Naive B cell (primary cell): ENCODE data around the gene CCR2. TPM values are rescaled to one million over a fixed set of nuclear protein-coding genes. Genes with fewer than 3 reads are reported as not detected.
"Not testable (repeated sequence)": the region's sequence is repeated elsewhere in the genome, so short reads cannot be mapped to it uniquely, and the experiment has no call there.

ENCODE experiments used
- ATAC-seq, 2 donors: fragments of 150-1000 bp; cut with Tn5 transposase; 2 replicates each; pipeline ENCODE4 v1.10.0; 2021; ENCODE audit warnings: low read depth in 2 of 2, mild to moderate bottlenecking in 2 of 2, moderate library complexity in 2 of 2
- DNase-seq: peaks from one replicate; pipeline ENCODE4 v3.0.0; 2022
- H3K27ac Mint-ChIP-seq, 6 donors: one replicate each; pipeline ENCODE4 v1.8.0; 2020 to 2022; ENCODE audit warnings: mild to moderate bottlenecking in 6 of 6, mixed read lengths in 6 of 6, moderate library complexity in 5 of 6, inconsistent platforms in 2 of 6
- H3K27me3 Mint-ChIP-seq, 3 donors: one replicate each; pipeline ENCODE4 v1.8.0; 2021 to 2022; ENCODE audit warnings: mixed read lengths in 3 of 3, mild to moderate bottlenecking in 1 of 3
- H3K36me3 Mint-ChIP-seq, 2 donors: one replicate each; pipeline ENCODE4 v1.8.0; 2020 to 2022; ENCODE audit warnings: mixed read lengths in 2 of 2, inconsistent platforms in 1 of 2, mild to moderate bottlenecking in 1 of 2
- H3K4me1 Mint-ChIP-seq, 3 donors: one replicate each; pipeline ENCODE4 v1.8.0; 2020 to 2022; ENCODE audit warnings: mixed read lengths in 3 of 3, inconsistent platforms in 1 of 3, mild to moderate bottlenecking in 1 of 3, moderate library complexity in 1 of 3
- H3K4me3 Mint-ChIP-seq, 8 donors: one replicate each; pipeline ENCODE4 v1.8.0; 2020 to 2022; ENCODE audit warnings: mild to moderate bottlenecking in 8 of 8, mixed read lengths in 8 of 8, moderate library complexity in 8 of 8, inconsistent platforms in 2 of 8
- H3K9me3 Mint-ChIP-seq, 7 donors: one replicate each; pipeline ENCODE4 v1.8.0; 2020 to 2022; ENCODE audit warnings: mixed read lengths in 7 of 7, mild to moderate bottlenecking in 5 of 7, inconsistent platforms in 2 of 7, moderate library complexity in 1 of 7
- polyA plus RNA-seq, 6 donors: library from polyadenylated mRNA; unstranded; fragments of 300-500 nt; fragmentation: Illumina TruSeq; gene quantifications; one replicate each; pipeline ENCODE4 v1.2.3, GENCODE V29; 2021; ENCODE audit warnings: low read depth in 6 of 6

Gene CCR2
- polyA plus RNA-seq, 6 donors from 2014 or later, result 0.27 to 1.4 (median 0.66) TPM

GRCh38 chr3:46372492-46373359 is 18.8 kb downstream of the CCR2 start:
- Mint-ChIP-seq H3K27me3 (peaks cover 5 to 14% (median 11%) of the 10 kb centered on the region in 3 donors), H3K27ac (peak overlapping the region in 1 of 6 donors; percentile 53), H3K4me1 (peaks cover 8 to 18% (median 14%) of the 10 kb centered on the region in 3 donors), H3K9me3 (no peaks in the 10 kb centered on the region), H3K36me3 (no peaks in the 10 kb centered on the region), H3K4me3 (no peak overlapping the region)
- peak in 1 of 2 donors; percentile 56 for ATAC-seq
- DNase-seq, result no peak

GRCh38 chr3:46374755-46375154 is 20.8 kb downstream of the CCR2 start:
- H3K9me3 Mint-ChIP-seq, result no peaks in the 10 kb centered on the region
- peaks cover 5 to 14% (median 11%) of the 10 kb centered on the region in 3 donors for H3K27me3 Mint-ChIP-seq
- no peaks in the 10 kb centered on the region for H3K36me3 Mint-ChIP-seq
- no peak overlapping the region for H3K27ac Mint-ChIP-seq
- DNase-seq (no peak), ATAC-seq (no peak)
- H3K4me3 Mint-ChIP-seq, result no peak overlapping the region
- peaks cover 4 to 15% (median 11%) of the 10 kb centered on the region in 3 donors for H3K4me1 Mint-ChIP-seq

DNA sequence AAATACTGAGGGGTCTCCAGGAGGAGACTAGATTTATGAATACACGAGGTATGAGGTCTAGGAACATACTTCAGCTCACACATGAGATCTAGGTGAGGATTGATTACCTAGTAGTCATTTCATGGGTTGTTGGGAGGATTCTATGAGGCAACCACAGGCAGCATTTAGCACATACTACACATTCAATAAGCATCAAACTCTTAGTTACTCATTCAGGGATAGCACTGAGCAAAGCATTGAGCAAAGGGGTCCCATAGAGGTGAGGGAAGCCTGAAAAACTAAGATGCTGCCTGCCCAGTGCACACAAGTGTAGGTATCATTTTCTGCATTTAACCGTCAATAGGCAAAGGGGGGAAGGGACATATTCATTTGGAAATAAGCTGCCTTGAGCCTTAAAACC is 21.3 kb downstream of the CCR2 start:
- Mint-ChIP-seq H3K9me3 (no peaks in the 10 kb centered on the region), H3K36me3 (no peaks in the 10 kb centered on the region), H3K27ac (no peak overlapping the region), H3K27me3 (peaks cover 5 to 14% (median 11%) of the 10 kb centered on the region in 3 donors), H3K4me1 (peaks cover 8 to 19% (median 16%) of the 10 kb centered on the region in 3 donors), H3K4me3 (no peak overlapping the region)
- no peak for ATAC-seq
- no peak for DNase-seq

DNA sequence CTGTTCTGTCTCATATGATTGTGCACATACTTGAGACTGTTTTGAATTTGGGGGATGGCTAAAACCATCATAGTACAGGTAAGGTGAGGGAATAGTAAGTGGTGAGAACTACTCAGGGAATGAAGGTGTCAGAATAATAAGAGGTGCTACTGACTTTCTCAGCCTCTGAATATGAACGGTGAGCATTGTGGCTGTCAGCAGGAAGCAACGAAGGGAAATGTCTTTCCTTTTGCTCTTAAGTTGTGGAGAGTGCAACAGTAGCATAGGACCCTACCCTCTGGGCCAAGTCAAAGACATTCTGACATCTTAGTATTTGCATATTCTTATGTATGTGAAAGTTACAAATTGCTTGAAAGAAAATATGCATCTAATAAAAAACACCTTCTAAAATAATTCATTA is 21.9 kb downstream of the CCR2 start:
- Mint-ChIP-seq H3K27me3 (peaks cover 5 to 14% (median 11%) of the 10 kb centered on the region in 3 donors), H3K4me3 (no peak overlapping the region), H3K9me3 (no peaks in the 10 kb centered on the region), H3K36me3 (no peaks in the 10 kb centered on the region), H3K27ac (no peak overlapping the region), H3K4me1 (peaks cover 14 to 20% (median 19%) of the 10 kb centered on the region in 3 donors)
- ATAC-seq, result no peak
- no peak for DNase-seq

GRCh38 chr3:46378426-46378942 is 24.6 kb downstream of the CCR2 start:
- Mint-ChIP-seq H3K4me3 (no peak overlapping the region), H3K27me3 (peaks cover 5 to 11% (median 8%) of the 10 kb centered on the region in 3 donors), H3K36me3 (no peaks in the 10 kb centered on the region), H3K27ac (no peak overlapping the region), H3K4me1 (peaks cover 24 to 29% (median 27%) of the 10 kb centered on the region in 3 donors), H3K9me3 (no peaks in the 10 kb centered on the region)
- DNase-seq (peak; percentile 35), ATAC-seq (peak in 1 of 2 donors; percentile 58)

DNA sequence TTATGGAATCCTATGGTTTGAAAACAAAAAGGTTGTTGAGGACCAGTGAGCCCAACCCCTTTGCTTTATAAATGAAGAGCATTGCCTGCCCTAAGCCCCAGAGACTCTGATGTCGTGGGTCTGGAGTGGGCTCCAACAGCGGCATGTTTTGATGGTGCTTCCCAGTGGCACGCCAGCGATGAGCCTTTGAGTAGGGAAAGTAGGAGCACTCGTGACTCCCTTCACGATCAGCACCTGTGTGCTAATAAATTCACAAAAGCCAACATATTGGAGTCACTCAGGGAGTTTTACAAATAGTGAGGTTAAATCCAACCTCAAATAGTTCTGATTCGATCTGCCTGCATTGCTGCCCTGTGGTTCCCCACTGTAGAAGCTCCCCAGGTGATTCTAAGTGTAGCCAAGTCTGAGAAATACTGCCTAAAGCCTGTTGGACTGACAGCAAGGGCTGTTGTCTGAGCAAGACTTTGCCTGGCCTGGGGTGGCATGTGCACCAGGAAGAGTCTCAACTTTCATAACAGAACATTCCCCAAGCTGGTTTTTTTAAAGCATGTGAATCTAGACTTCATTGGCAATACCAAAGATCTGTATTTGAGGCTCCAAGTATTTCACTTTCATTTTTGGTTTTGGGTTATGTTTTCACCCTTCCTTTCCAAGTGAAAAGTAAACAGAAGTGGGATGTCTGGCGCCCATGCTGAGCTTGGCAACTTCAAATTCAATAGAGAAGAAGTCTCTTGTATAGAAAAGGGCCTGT is 26.7 kb downstream of the CCR2 start:
- Mint-ChIP-seq H3K36me3 (no peaks in the 10 kb centered on the region), H3K4me1 (peaks cover 36 to 45% (median 44%) of the 10 kb centered on the region in 3 donors), H3K27ac (peak overlapping the region in 3 of 6 donors; percentile 34 to 76 (median 46)), H3K9me3 (no peaks in the 10 kb centered on the region), H3K27me3 (no peaks in the 10 kb centered on the region), H3K4me3 (peak overlapping the region in 5 of 8 donors; percentile 3 to 61 (median 47))
- DNase-seq, result no peak
- no peak for ATAC-seq

GRCh38 chr3:46381625-46382024 is 27.7 kb downstream of the CCR2 start:
- Mint-ChIP-seq H3K36me3 (no peaks in the 10 kb centered on the region), H3K9me3 (no peaks in the 10 kb centered on the region), H3K27ac (no peak overlapping the region), H3K4me1 (peaks cover 42 to 52% (median 51%) of the 10 kb centered on the region in 3 donors), H3K4me3 (no peak overlapping the region), H3K27me3 (no peaks in the 10 kb centered on the region)
- no peak for DNase-seq
- no peak for ATAC-seq

- DNase-seq (peak; percentile 56), ATAC-seq (peak; percentile 80 to 85)
- H3K4me3 Mint-ChIP-seq, result peak overlapping the region; percentile 46 to 88 (median 80)
- no peaks in the 10 kb centered on the region for H3K36me3 Mint-ChIP-seq
- no peaks in the 10 kb centered on the region for H3K9me3 Mint-ChIP-seq
- no peaks in the 10 kb centered on the region for H3K27me3 Mint-ChIP-seq
- peak overlapping the region; percentile 81 to 94 (median 90) for H3K27ac Mint-ChIP-seq
- H3K4me1 Mint-ChIP-seq, result peaks cover 38 to 49% (median 48%) of the 10 kb centered on the region in 3 donors
Measured at GRCh38 chr3:46383211-46383950, 29.5 kb downstream of the CCR2 start.

DNA sequence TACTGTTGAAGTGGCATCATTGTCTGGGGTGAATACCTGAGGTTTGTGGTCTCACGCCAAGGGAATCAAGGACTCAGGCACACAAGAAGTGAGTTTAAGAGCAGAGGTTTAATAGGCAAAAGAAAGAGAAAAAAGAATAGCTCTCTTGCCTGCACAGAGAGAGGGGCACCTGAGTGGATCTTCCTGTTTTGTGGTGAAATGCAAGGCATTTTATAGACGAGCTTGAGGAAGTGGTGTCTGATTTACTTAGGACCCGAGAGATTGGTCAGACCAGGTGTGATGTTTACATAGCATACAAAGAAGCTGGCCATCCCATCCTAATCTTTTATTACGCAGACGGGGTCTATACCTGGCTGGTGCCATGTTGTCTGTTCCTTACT is 30.0 kb downstream of the CCR2 start:
- Mint-ChIP-seq H3K4me1 (peaks cover 37 to 47% (median 46%) of the 10 kb centered on the region in 3 donors), H3K36me3 (no peaks in the 10 kb centered on the region), H3K4me3 (peak overlapping the region; percentile 46 to 88 (median 80)), H3K27me3 (no peaks in the 10 kb centered on the region), H3K27ac (peak overlapping the region in 5 of 6 donors; percentile 12 to 93 (median 81)), H3K9me3 (no peaks in the 10 kb centered on the region)
- ATAC-seq (peak; percentile 72), DNase-seq (peak; percentile 34)

DNA sequence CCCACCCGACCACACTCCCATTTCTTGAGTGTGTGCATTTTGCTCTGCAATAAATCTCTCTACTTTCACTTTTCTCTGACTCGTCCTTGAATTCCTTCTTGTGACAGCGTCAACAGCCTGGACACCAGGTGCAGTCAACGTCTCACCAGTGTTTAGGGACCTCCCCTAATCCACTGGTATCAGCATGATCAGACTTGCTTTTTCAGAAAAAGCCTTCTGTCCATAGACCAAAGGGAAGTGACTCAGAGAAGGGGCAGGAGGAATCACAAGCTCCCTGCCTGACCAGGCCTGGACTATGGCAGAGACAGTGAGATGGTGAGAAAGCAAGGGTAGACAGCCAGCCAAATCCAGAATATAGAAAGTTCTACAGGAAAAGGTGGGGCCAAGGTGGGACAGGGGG is 32.3 kb downstream of the CCR2 start:
- H3K27ac Mint-ChIP-seq, result no peak overlapping the region
- ATAC-seq (no peak), DNase-seq (no peak)
- no peaks in the 10 kb centered on the region for H3K36me3 Mint-ChIP-seq
- peaks cover 25 to 33% (median 31%) of the 10 kb centered on the region in 3 donors for H3K4me1 Mint-ChIP-seq
- H3K9me3 Mint-ChIP-seq, result no peaks in the 10 kb centered on the region
- H3K27me3 Mint-ChIP-seq, result no peaks in the 10 kb centered on the region
- H3K4me3 Mint-ChIP-seq, result peak overlapping the region in 2 of 8 donors; percentile 6 to 27

GRCh38 chr3:46388847-46389246 is 34.9 kb downstream of the CCR2 start:
- not testable (repeated sequence) for H3K9me3 Mint-ChIP-seq, ATAC-seq, H3K4me3 Mint-ChIP-seq, H3K27me3 Mint-ChIP-seq, H3K27ac Mint-ChIP-seq, DNase-seq, H3K36me3 Mint-ChIP-seq
- peaks cover 14 to 20% (median 20%) of the 10 kb centered on the region in 3 donors for H3K4me1 Mint-ChIP-seq

- peaks cover 12 to 16% (median 15%) of the 10 kb centered on the region in 3 donors for H3K4me1 Mint-ChIP-seq
- ATAC-seq (no peak), DNase-seq (no peak)
- no peak overlapping the region for H3K27ac Mint-ChIP-seq
- H3K27me3 Mint-ChIP-seq, result no peaks in the 10 kb centered on the region
- no peak overlapping the region for H3K4me3 Mint-ChIP-seq
- no peaks in the 10 kb centered on the region for H3K36me3 Mint-ChIP-seq
- H3K9me3 Mint-ChIP-seq, result no peaks in the 10 kb centered on the region
Measured at GRCh38 chr3:46389306-46389705, 35.4 kb downstream of the CCR2 start.

DNA sequence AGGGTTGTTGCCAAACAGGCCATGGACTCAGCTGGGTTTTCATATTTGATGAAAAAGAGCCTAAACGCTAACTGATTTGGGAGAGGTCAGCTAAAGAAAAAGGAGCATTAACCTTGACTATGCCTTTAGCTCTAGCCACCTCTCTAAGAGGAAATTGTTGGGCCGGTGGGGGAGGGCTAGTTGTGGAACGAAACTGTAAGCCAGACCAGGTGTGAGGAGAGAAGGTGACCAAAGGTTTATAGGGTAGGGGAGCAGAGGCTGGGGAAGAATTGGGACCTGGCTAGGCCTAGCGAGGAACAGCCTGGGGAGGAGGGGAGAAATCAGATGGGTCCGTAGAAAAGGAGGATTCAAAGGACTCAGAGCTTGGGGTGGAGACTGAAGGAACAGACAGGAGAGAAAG is 37.6 kb downstream of the CCR2 start:
- not testable (repeated sequence) for ATAC-seq, H3K9me3 Mint-ChIP-seq, DNase-seq, H3K4me3 Mint-ChIP-seq, H3K27me3 Mint-ChIP-seq, H3K36me3 Mint-ChIP-seq
- Mint-ChIP-seq H3K4me1 (peaks cover 15 to 19% (median 18%) of the 10 kb centered on the region in 3 donors), H3K27ac (peak overlapping the region in 1 of 6 donors; percentile 30)
